GM19452 (cell line): Measurements from ENCODE around the gene PRKAA1.
"Not testable (repeated sequence)": the region's sequence is repeated elsewhere in the genome, so short reads cannot be mapped to it uniquely, and the experiment has no call there.

Source experiments
- ATAC-seq: cut with Tn5 transposase; IDR thresholded peaks from one replicate; pipeline ENCODE4 v1.9.1; 2021; ENCODE audit not compliant: unreplicated experiment

The PRKAA1 gene

GRCh38 chr5:40734986-40735385, 63.2 kb downstream of the PRKAA1 start:
- ATAC-seq = no peak

GRCh38 chr5:40733879-40734563, 64.2 kb downstream of the PRKAA1 start:
- ATAC-seq = no peak

GRCh38 chr5:40733434-40733833, 64.7 kb downstream of the PRKAA1 start:
- ATAC-seq = no peak

GRCh38 chr5:40722497-40722911, 75.7 kb downstream of the PRKAA1 start:
- ATAC-seq = not testable (repeated sequence)

- ATAC-seq = no peak
Observed at GRCh38 chr5:40720069-40720468, 78.1 kb downstream of the PRKAA1 start.

- ATAC-seq = no peak
Observed at GRCh38 chr5:40717281-40717680, 80.9 kb downstream of the PRKAA1 start.

- no peak for ATAC-seq
Observed at GRCh38 chr5:40716590-40716989, 81.6 kb downstream of the PRKAA1 start.

- no peak for ATAC-seq
Observed at GRCh38 chr5:40716000-40716399, 82.2 kb downstream of the PRKAA1 start.

GRCh38 chr5:40714001-40714400, 84.2 kb downstream of the PRKAA1 start:
- ATAC-seq = no peak

GRCh38 chr5:40710575-40710974, 87.6 kb downstream of the PRKAA1 start:
- ATAC-seq = not testable (repeated sequence)
